GM10847 (cell line): ENCODE measurements around the gene PRPF40B.
A peak's percentile ranks its signal among the peaks of the same experiment; 100 is the strongest.

Source experiments
- POLR2A ChIP-seq: IDR thresholded peaks from 2 replicates; pipeline ENCODE4 v1.6.1; 2011; ENCODE audit not compliant: insufficient read length; ENCODE audit errors: extremely low read depth

Gene PRPF40B

DNA sequence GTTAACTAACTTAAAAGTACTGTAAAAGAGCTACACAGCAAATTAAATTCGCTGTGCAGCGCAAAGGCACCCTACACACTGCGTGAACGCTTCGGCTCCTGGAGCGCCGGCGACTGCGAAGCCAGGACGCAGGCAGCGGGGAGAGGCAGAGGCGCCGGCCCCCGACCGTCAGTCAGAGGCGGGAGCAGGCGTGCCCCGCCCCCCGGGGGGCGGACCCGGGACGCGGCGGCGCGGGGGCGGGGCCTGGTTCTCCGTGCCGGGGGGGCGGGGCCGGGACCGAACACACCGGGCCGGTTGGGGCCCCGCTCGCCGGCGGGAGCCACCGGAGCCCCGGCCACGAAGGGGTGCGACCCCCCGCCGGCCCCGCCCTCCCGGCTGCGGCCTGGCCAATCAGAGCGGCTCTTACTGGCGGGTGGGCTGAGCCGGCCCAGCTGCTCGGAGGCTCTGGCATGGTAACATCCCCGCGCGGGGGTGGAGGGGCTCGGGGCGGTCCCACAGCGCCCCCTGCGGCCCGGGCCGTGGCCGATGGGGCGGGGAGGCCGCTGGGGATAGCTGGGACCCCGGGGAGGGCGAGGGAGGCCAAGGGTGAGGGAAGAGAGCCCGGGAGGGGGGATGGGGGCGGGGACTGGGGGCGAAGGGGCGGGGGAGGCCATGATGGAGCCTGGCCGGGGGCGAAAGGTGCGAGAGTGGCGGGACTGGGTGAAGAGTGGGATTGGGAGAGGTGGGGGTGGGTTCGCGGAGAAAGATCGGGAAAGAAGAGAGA lies at the start of gene PRPF40B:
PRPF40B (plus strand) TSS at position 420 of the 763 bp plus-strand sequence; CDS start at position 450, 30 bp downstream.
- TF ChIP-seq POLR2A: peak; percentile 88

DNA sequence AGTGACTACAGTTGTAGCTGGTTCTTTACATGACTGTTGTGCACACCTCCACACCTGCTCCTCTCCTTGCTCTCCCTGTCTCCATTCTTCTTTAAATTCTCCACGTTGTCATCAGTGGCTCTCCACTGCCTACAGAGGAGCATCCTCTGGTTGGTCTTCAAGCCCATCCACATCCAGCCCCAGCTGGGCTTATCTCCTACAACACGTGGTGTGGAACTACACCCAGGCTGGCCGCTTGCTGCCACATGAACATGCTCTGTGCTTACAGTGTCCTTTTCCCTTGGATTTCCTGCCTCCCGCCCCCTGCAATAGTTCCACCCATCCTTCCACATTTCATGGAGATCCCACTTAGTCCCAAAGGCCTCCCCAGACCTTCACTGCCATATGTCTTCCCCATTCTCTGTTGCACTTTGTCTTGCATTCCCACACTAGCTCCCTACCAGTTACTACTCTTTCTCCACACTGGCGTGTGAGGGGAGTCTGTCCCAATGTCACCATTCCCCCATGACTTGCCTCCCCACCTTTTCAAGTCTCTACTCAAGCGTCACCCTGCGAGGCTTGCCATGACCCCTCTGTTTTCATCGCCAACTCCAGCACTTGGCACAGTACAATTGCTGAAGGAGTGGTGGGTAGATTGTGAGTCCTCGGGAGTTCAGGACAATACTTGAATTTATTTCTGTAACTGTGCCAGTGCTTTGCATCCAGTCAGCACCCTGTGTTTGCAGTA lies 45.6 kb upstream of the PRPF40B start:
- no peak for TF ChIP-seq POLR2A

DNA sequence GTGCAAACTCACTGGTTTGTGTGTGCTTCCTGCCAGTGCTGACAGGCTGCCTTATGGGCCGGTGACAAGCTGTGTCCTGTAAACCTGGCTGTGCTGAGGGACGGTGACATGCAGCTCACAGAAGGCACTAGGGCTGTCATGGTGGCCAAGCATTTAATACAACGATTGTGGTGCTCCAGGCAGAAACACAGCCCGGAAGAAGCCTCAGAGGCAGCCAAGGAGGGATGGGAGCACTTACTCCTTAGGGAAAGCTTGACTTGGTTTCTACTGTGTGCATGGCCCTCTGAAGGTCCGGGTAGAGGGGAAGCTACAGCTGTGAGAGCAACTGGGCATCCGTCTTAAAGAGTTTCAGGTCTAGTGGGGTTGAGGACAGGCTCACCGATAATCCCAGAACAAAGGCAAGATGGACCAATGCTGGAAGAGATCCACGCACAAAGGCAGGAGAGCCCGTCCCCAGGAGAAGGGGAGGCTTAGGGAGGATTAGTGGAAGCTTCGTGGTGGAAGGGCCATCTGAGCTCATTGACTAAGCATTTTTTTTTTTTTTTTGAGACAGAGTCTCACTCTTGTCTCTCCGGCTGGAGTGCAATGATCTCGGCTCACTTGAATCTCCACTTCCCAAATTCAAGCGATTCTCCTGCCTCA lies 44.8 kb upstream of the PRPF40B start:
- no peak for TF ChIP-seq POLR2A

DNA sequence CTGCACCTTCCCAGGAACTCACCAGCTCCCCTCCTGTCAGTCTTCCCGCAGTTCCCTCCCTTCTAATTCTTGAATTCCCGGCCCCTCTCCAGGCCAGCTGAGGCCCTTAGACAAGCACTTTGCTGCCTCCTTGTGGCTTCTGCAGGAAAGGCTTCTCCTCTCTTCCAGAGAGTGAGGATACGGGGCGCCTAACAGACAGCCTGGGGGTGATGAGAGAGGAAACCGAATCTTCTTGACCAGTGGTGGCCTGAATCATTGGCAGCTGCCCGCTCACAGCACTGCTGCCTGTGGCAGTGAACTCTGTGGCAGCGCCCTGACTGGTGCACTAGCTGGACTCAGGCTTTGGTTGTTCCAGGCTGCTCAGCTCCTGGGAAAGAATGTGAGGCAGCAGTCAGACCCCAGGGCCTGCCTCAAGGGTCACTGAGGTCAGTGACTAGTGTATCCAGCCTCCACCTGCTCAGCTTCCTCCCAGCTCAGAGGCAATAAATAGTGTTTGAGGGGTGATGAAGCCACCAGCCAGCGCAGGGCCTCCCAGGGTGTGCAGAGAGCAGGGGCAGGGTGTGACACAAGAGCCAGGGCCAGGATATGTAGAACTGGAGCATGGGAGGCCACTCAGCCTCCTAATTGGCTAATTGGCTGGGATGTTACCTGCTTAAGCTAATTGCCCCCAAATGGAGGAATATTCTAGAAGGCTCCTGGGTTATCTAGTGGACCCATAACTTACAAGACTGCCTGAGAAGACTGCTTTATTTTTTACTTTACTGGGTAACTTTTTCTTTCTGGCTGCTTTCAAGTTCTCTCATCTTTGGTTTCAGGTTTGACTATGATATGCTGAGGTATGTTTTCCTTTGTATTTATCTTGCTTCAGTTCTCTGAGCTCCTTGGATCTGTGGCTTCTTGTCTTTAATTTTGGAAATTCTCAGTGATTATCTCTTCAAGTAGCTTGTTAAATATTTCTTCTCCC lies 42.5 kb upstream of the PRPF40B start:
- no peak for TF ChIP-seq POLR2A

DNA sequence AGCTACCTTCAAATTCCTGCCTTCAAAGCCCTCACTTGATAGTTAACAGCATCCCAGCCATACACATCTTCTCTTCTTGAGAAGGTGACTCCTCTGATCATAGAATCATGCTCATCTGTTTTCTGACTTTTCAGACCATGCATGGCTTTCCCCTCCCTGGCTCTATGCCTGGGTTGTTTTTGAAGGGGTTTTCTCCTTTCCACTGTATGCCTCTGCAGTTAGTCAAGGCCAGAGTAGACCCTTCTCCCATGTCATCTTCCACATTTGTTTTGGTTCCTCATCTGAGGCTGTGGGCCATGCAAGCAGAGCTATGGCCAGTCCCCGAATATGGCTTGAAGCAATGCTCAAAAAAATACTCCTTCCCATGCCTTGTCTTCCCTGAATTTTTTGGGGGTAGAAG lies 41.2 kb upstream of the PRPF40B start:
- TF ChIP-seq POLR2A: no peak

DNA sequence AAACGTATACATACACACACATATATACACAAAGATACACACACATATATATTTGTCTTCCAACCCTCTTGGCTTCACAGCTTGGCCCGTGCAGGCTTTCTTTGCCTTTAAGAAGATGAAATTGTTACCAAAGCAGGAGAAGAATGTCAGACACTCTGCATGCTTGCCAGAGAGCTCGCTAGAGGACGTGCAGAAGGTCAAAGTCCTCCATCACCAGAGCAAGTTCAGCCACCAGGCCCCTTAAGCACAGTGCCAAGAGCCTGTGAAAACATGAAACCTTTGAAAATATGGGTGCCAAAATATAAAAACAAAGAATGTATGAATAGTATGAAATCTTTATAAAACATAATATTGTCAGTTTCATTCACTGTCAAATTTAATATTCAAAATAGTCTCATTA lies 40.5 kb upstream of the PRPF40B start:
- no peak for TF ChIP-seq POLR2A

DNA sequence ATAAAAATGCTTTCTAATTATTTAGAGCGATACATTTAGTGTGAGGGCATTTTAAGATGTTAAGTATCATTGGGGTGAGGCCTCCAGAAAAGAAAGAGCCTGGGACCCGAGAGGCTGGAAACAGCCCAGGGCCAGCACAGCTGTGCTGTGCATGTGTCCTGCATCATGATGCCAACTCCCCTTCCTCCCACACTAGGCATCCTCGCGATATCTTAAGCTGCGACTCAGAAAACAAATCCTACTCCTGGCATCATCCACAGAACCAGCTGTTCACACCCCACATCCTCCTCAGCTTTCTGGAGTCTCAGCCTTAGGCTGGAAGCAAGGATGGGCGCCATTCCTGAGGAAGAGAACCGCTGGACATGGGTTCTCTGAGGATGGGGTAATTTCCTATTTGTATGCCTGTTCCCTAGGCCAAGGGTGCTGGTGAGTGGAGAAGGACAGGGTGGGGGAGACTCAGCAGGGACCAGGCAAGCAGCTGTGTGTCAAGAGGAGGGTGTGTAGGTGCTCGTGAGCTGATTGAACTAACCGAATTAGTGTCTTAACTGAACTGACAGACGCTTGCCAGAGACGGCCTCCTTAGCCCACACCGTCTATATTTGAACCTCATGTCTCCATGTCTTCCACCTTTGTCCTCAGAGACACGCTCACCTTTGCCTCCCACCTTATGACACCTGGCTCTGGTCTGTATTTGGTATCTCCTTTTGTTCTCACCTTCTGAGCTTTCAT lies 39.8 kb upstream of the PRPF40B start:
- TF ChIP-seq POLR2A: no peak

DNA sequence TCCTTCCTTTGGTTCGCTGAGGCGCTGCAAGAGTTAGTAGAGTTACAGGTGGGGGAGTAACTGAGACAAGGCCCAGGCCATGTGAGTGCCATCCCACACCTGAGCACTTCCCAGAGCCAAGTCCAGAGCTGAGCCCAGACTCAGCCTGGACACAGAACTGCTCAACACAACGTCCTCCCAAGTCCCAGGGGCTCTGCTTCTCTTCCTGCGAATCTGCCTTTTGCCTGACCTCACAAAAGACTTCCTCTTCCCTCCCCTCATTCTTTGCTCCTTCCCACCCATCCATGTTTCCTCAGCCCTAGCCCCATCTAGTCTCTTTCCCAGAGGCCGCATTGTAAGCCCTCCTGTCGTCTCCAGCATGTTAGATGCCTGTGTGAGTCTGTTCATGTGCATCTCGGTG lies 38.8 kb upstream of the PRPF40B start:
- no peak for TF ChIP-seq POLR2A

DNA sequence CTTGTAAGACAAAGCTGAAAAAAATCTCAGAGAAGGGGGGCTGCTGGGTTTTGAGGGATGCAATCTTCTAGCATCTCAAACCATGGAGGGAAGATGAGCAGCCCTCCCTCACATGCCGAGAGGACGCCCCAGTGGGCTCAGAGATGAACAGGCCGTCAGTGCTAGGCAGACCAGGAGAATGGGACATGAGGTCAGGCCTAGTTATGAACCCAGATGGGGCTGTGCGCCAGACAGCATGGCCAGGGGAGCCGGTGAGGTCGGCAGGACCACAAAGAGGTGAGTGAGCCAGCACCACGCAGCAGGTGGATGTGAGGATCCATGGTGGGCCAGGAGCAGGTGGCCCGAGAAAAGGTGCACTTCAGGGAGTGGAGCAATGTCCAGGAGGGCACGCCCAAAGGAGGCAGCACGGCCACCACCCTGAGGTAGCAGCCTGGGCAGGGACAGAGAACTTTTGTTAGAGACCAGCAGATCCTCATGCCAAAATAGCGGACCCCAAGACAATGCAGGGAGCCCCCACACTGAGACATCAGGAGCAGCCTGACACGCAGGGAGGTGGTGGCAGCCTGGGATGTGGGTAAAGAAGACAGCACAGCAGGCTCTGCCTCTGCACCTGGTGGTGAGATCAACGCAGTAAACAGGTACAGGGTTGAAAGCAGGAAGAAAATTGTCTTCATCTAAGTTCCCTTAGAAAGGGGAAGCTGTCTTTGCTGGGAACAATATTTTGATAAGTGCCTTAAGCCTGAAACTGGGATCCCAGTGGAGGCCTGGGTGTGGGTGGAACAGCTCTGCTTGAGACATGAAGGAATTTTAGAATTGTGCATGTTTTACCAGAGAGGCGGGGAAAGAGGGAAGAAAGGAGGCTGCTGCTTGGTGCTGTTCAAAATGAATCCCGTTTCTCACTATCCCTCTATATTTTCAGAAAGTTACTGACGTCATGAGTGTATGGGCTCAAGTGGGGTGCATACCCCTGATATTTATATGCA lies 37.6 kb upstream of the PRPF40B start:
- no peak for TF ChIP-seq POLR2A

DNA sequence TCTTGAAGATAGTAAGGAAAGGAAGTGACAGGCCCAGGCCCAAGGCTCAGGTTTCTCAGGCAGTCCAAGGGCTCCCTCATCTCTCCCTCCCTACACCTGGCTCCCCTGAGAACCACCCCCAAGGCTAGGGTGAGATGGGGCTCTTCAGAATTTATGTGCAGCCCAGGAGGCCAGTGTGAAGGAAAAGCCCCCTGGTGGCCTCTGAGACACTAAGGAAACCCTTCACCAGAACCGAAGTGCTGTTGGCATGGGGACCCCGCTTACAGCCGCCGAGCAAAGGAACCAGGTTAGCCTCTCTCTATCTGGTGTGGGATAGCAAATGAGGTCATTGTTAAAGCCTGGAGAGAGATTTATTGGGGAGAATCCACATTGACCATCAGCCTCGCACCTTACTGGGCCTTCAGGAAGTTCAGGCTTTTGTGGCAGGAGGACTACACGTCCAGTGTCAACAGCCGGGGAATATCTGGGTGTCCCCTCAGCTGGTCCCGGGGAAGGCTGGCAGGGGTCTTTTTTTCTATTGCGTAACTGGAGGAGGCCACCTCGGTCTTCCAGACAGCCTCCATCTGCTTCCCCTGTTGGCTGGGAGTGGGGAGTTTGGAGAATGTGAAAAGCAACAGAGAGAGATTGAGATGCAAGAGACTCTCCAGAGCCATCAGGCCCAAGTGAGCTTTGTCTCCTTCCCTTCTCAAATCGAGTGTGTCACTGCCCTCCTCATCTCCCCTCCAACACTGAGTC lies 36.0 kb upstream of the PRPF40B start:
- TF ChIP-seq POLR2A: no peak

DNA sequence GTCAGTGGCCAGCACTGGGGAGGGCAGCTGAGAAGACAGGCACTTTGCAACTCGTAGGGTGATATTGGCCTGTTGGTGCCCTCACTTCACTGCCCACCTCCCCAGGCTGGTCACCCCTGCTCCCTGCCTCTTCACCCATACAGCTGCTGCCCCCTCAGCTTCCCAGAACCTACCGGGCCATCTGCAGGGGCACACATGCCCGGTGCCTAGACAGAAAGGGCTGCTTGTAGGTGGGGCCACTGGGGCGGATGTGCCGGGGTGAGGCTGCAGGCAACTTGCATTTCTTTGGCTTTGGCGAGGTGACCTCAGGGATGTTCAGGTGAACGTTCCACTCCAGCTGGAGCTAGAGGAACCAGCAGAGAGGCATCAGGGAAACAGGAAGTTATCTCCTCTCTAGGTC lies 35.1 kb upstream of the PRPF40B start:
- TF ChIP-seq POLR2A: no peak

DNA sequence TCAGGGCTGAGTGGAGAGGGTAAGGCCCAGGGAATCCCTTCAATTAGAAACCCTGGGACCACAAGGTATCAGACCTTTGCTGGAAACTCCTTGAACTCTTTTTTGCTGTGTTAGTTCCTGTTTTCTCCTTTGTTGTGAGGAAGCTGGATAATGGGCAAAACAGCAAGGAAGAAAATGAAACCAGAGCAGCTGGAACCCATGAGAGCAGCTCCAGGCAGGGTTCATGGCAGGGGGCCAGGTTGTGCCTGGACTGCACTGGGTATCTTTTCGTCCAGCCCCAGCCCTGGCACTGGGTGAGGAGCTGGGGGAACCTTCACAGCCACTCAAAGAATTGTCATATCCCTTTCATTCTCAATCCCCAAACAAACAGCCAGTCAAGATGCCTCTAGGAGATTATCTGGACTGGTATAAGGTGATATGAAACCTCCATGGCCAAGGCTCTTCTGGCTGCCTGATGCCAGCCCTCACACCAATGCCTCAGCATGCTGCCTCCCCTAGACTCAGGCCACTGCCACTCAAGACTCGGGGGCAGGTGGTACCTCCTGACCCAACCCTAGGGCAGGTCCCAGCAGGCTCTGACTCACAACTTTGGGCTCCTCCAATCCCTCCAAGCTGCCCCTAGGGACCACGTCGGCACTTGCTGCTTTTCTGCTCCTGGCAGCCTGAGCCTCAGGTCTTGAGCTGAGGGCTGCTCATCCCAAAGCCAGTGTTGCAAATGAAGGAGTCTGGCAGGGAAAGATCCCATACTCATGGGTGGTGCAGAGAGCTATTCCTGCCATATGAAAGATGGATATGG lies 34.4 kb upstream of the PRPF40B start:
- no peak for TF ChIP-seq POLR2A

DNA sequence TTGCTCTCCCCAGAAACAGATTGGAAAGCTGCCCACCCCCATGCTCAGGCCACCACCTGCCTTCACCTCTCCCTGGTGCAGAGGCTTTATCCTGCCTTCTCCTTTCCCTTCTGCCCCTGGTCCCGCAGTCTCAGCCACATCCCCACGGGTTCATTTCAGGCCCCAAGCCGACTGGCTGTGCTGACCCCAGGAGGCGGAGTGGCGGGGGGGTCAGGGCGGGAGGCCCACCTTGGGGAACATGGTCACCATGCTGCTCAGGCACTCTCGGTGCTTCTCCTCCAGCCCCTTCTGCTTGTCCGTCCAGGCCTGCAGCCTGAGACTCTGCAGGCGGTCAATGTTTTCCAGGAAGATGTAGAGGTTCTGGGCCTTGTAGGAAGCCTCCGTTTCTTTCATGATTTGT lies 24.8 kb upstream of the PRPF40B start:
- TF ChIP-seq POLR2A: no peak
